GM12878 (cell line): ENCODE measurements around the gene TAF4. TPM values are rescaled to one million over a fixed set of nuclear protein-coding genes. Genes with fewer than 3 reads are reported as not detected.
"Not testable (repeated sequence)": the region's sequence is repeated elsewhere in the genome, so short reads cannot be mapped to it uniquely, and the experiment has no call there.

Experiments used
- ATAC-seq: fragments of 200-7000 bp; cut with Tn5 transposase; 3 replicates; pipeline ENCODE4 v1.9.1; 2020; ENCODE audit warnings: mild to moderate bottlenecking, moderate library complexity
- BruUV-seq: library from RNA; stranded (reverse); fragments of 400-500 nt; replicated peaks from 2 replicates; lab custom pipeline; 2021; lab: Mats Ljungman, UMichigan
- CTCF ChIA-PET: fragments of 300-600 bp; sonication (Branson Sonifier 250); formaldehyde crosslinking; extraction: SDS; loops from one replicate; lab custom pipeline; 2021; ENCODE audit warnings: inconsistent platforms; lab: Yijun Ruan, JAX
- POLR2A ChIA-PET: fragments of 350-600 bp; formaldehyde crosslinking; extraction: SDS; loops from one replicate; lab custom pipeline; 2021; ENCODE audit warnings: inconsistent platforms; lab: Charles Lee
- RAD21 ChIA-PET: fragments of 300-600 bp; sonication (Branson Sonifier 250); formaldehyde crosslinking; loops from one replicate; lab custom pipeline; 2023; ENCODE audit warnings: antibody characterized with exemption; ENCODE audit not compliant: unreplicated experiment; lab: Charles Lee
- SMC1A ChIA-PET: fragments of 300-600 bp; sonication (Branson Sonifier 250); formaldehyde crosslinking; loops from one replicate; lab custom pipeline; 2023; ENCODE audit not compliant: unreplicated experiment, uncharacterized antibody; lab: Charles Lee
- DNase-seq: peaks from one replicate; pipeline ENCODE4 v3.0.0-alpha.2; 2011; ENCODE audit warnings: low read depth, low spot score
- FAIRE-seq: peaks from 3 replicates; lab custom pipeline; 2011; peaks lifted over from hg19 to GRCh38; lab: Jason Lieb, UNC
- H2AFZ ChIP-seq: 2 replicates; pipeline ENCODE4 v1.6.0; 2011; ENCODE audit warnings: low read depth, low read length, control low read depth; ENCODE audit not compliant: control insufficient read depth
- H3K27ac ChIP-seq: 2 replicates; pipeline ENCODE4 v1.5.1; 2011; ENCODE audit warnings: control low read depth; ENCODE audit not compliant: control insufficient read depth, insufficient read depth
- H3K27me3 ChIP-seq, 2 experiments: replicated peaks in 1 of 2; 2 replicates each; pipeline versions ENCODE4 v1.6.0 to v1.6.1; 2011; ENCODE audit warnings: low read length in 1 of 2; ENCODE audit not compliant: control insufficient read depth in 2 of 2, insufficient read depth in 2 of 2
- H3K36me3 ChIP-seq, 2 experiments: 2 replicates each; pipeline ENCODE4 v1.5.1; 2011; ENCODE audit warnings: low read length in 1 of 2; ENCODE audit not compliant: control insufficient read depth in 2 of 2, insufficient read depth in 2 of 2
- H3K4me1 ChIP-seq: 2 replicates; pipeline ENCODE4 v1.6.1; 2011; ENCODE audit warnings: mild to moderate bottlenecking, low read length, moderate library complexity, mixed read lengths; ENCODE audit not compliant: control insufficient read depth, insufficient read depth
- H3K4me2 ChIP-seq: 2 replicates; pipeline ENCODE4 v1.6.0; 2011; ENCODE audit warnings: control low read depth; ENCODE audit not compliant: control insufficient read depth, insufficient read depth
- H3K4me3 ChIP-seq: fragments of 200-600 bp; sonication (generic); 2 replicates; pipeline ENCODE4 v1.5.1; 2016
- H3K79me2 ChIP-seq: 2 replicates; pipeline ENCODE4 v1.6.0; 2011; ENCODE audit warnings: low read length; ENCODE audit not compliant: control insufficient read depth, insufficient read depth
- H3K9ac ChIP-seq: 2 replicates; pipeline ENCODE4 v1.8.0; 2011; ENCODE audit warnings: low read length, control low read depth, mixed read lengths; ENCODE audit not compliant: control insufficient read depth, insufficient read depth
- H3K9me3 ChIP-seq: replicated peaks from 3 replicates; pipeline ENCODE4 v1.5.1; 2011; ENCODE audit warnings: mild to moderate bottlenecking, low read length; ENCODE audit not compliant: control insufficient read depth, insufficient read depth
- H4K20me1 ChIP-seq: 2 replicates; pipeline ENCODE4 v1.6.0; 2011; ENCODE audit not compliant: control insufficient read depth, insufficient read depth
- CBX3 ChIP-seq: fragments of 200-600 bp; sonication (generic); IDR thresholded peaks from 2 replicates; pipeline ENCODE4 v1.6.1; 2016; ENCODE audit warnings: low read depth, borderline replicate concordance
- IRF4 ChIP-seq: IDR thresholded peaks from 2 replicates; pipeline ENCODE4 v1.6.1; 2011; ENCODE audit warnings: low read depth, low read length
- MYB ChIP-seq: fragments of 150-350 bp; IDR thresholded peaks from 2 replicates; pipeline ENCODE4 v1.6.1; 2014; ENCODE audit warnings: mild to moderate bottlenecking, low read depth, low read length, borderline replicate concordance
- NFYB ChIP-seq: IDR thresholded peaks from 2 replicates; pipeline ENCODE4 v1.6.1; 2011; ENCODE audit warnings: low read depth, mild to moderate bottlenecking, low read length, improper control_type of control experiment, moderate library complexity; ENCODE audit not compliant: insufficient read depth
- NKRF ChIP-seq: fragments of 450-650 bp; conservative IDR thresholded peaks from 2 replicates; pipeline ENCODE4 v1.6.1; 2017; ENCODE audit warnings: mild to moderate bottlenecking, moderate library complexity
- PAX5 ChIP-seq: IDR thresholded peaks from 2 replicates; pipeline ENCODE4 v1.6.1; 2011; ENCODE audit warnings: low read depth, low read length, borderline replicate concordance
- RAD21 ChIP-seq: IDR thresholded peaks from 2 replicates; pipeline ENCODE4 v1.6.1; 2011; ENCODE audit warnings: mild to moderate bottlenecking, low read depth, low read length, moderate library complexity; ENCODE audit not compliant: insufficient read depth
- RB1 ChIP-seq: fragments of 450-650 bp; formaldehyde crosslinking; IDR thresholded peaks from 2 replicates; pipeline ENCODE4 v1.6.1; 2017; ENCODE audit warnings: mild to moderate bottlenecking, borderline replicate concordance
- RELB ChIP-seq: fragments of 450-650 bp; IDR thresholded peaks from 2 replicates; pipeline ENCODE4 v1.6.1; 2017; ENCODE audit warnings: low read depth, mild to moderate bottlenecking, moderate library complexity
- SMAD1 ChIP-seq: fragments of 450-650 bp; IDR thresholded peaks from 2 replicates; pipeline ENCODE4 v1.6.1; 2018; ENCODE audit warnings: mild to moderate bottlenecking, low read depth; ENCODE audit not compliant: partially characterized antibody
- SP1 ChIP-seq: IDR thresholded peaks from one replicate; pipeline ENCODE4 v1.6.1; 2011; ENCODE audit warnings: low read depth, low read length
- STAT3 ChIP-seq: IDR thresholded peaks from 2 replicates; pipeline ENCODE4 v1.6.1; 2011; ENCODE audit warnings: low read depth, low read length, improper control_type of control experiment
- TAF1 ChIP-seq: IDR thresholded peaks from 2 replicates; pipeline ENCODE4 v1.6.1; 2011; ENCODE audit warnings: mild to moderate bottlenecking, low read depth, low read length, borderline replicate concordance
- ZBED1 ChIP-seq: IDR thresholded peaks from 2 replicates; pipeline ENCODE4 v1.6.1; 2016; ENCODE audit warnings: borderline replicate concordance
- WGBS: methylation state at CpG from one replicate; pipeline ENCODE4 v1.1.6; 2016; ENCODE audit warnings: low lambda C conversion rate; ENCODE audit not compliant: insufficient replicate concordance, insufficient coverage; ENCODE audit errors: missing lambda C conversion rate; 5-methylcytosine and 5-hydroxymethylcytosine counted together
- in situ Hi-C: fragments of 300-500 bp; cut with MboI; formaldehyde crosslinking; loops from 9 replicates; pipeline ENCODE4 v1.14.3; 2018; ENCODE audit warnings: mixed read lengths
- intact Hi-C: fragments of 100-400 bp; cut with micrococcal nuclease; formaldehyde crosslinking; loops from one replicate; pipeline ENCODE4 v1.14.2; 2022; ENCODE audit not compliant: unreplicated experiment
- polyA plus RNA-seq, 11 experiments: library from polyadenylated mRNA; depleted of rRNA in 4 of 11; unstranded in 6 of 11; stranded (reverse) in 5 of 11; fragments of >200 nt; fragmentation: Nextera tagmentation in 4 of 11; fragmentation: Illumina TruSeq in 1 of 11; extraction: Ambion mirVana in 4 of 11; extraction: Trizol in 1 of 11; gene quantifications; 1 replicate in 1 of 11; 2 replicates in 10 of 11; pipeline versions ENCODE4 v1.2.1 to v1.2.3, GENCODE V29; 2011 to 2016; ENCODE audit warnings: inconsistent platforms in 2 of 11, missing spikeins in 2 of 11, low read depth in 1 of 11
- total RNA-seq, 4 experiments: library from RNA; depleted of rRNA in 3 of 4; stranded (reverse); fragments of >200 nt in 3 of 4; fragmentation: Illumina TruSeq in 1 of 4; extraction: Trizol in 1 of 4; gene quantifications; 2 replicates each; pipeline versions ENCODE4 v1.2.1 to v1.2.3, GENCODE V29; 2013 to 2021

The TAF4 gene
- total and polyA plus RNA-seq, 10 of the 15 experiments (the other 5 are each of a cell fraction or from before 2014, with no cell fraction given) = 0.39 to 16.9 (median 3.4) TPM

GRCh38 chr20:62071669-62072430 is 6.2 kb upstream of the TAF4 start:
- H2AFZ ChIP-seq, H3K79me2 ChIP-seq, H3K9ac ChIP-seq, H3K4me1 ChIP-seq, H3K4me3 ChIP-seq, H3K36me3 ChIP-seq, SMC1A ChIA-PET, BruUV-seq, H4K20me1 ChIP-seq, H3K27ac ChIP-seq, FAIRE-seq, intact Hi-C loops, RAD21 ChIA-PET, H3K27me3 ChIP-seq, H3K9me3 ChIP-seq, in situ Hi-C loops, DNase-seq, POLR2A ChIA-PET, H3K4me2 ChIP-seq, ATAC-seq, CTCF ChIA-PET: not testable (repeated sequence)
- WGBS = 59% methylated on average over 5 of the region's 8 CpGs

- intact Hi-C loops (no loop called here), in situ Hi-C loops (loop anchor here (5.0 kb wide), 1 partner anchor 53 kb away; the partner anchor contains the start of gene LSM14B)
- H3K27ac ChIP-seq = no peak overlapping the region
- H3K9ac ChIP-seq = no peak overlapping the region
- H2AFZ ChIP-seq = no peak overlapping the region
- ChIA-PET RAD21 (no interaction called here), POLR2A (no interaction called here), SMC1A (no interaction called here), CTCF (no interaction called here)
- no TSS peak for BruUV-seq
- no peak for ATAC-seq
- no peaks in the 10 kb centered on the region for H4K20me1 ChIP-seq
- FAIRE-seq = no peak
- no peak overlapping the region for H3K4me3 ChIP-seq
- peaks cover 9% of the 10 kb centered on the region for H3K4me1 ChIP-seq
- no peaks in the 10 kb centered on the region for H3K27me3 ChIP-seq
- 84% methylated on average over 11 of the region's 11 CpGs for WGBS
- H3K9me3 ChIP-seq = peaks cover 3% of the 10 kb centered on the region; the same call in 1 of the 3 replicates
- H3K36me3 ChIP-seq = no peaks in the 10 kb centered on the region
- DNase-seq = no peak
- no peaks in the 10 kb centered on the region; the same call in none of the 2 replicates for H3K79me2 ChIP-seq
- no peak overlapping the region for H3K4me2 ChIP-seq
- no peak for TF ChIP-seq RELB
- no peak for TF ChIP-seq MYB
- no peak for TF ChIP-seq SP1
- no peak for TF ChIP-seq TAF1
- TF ChIP-seq PAX5 = no peak
- no peak for TF ChIP-seq CBX3
- no peak for TF ChIP-seq SMAD1
- no peak for TF ChIP-seq RB1
- TF ChIP-seq RAD21 = no peak
- TF ChIP-seq NKRF = no peak
- no peak for TF ChIP-seq ZBED1
- no peak for TF ChIP-seq NFYB
- TF ChIP-seq STAT3 = no peak
- TF ChIP-seq IRF4 = no peak
Observed at GRCh38 chr20:62069741-62070216, 4.1 kb upstream of the TAF4 start.
